Karpas-422 (cell line): ENCODE data around the gene PFAS. TPM values are rescaled to one million over a fixed set of nuclear protein-coding genes. Genes with fewer than 3 reads are reported as not detected.
A peak's percentile ranks its signal among the peaks of the same experiment; 100 is the strongest.

Experiments
- DNase-seq: peaks from one replicate; pipeline ENCODE4 v3.0.0-alpha.2; 2015
- H2AFZ ChIP-seq: fragments of 200-600 bp; sonication (generic); 2 replicates; pipeline ENCODE4 v1.6.1; 2014; ENCODE audit warnings: antibody characterized with exemption, low read length, mixed read lengths
- H3K27ac ChIP-seq: fragments of 200-600 bp; sonication (generic); 2 replicates; pipeline ENCODE4 v1.5.1; 2014; ENCODE audit warnings: mild to moderate bottlenecking, low read length, moderate library complexity
- H3K27me3 ChIP-seq: fragments of 200-600 bp; sonication (generic); 2 replicates; pipeline ENCODE4 v1.6.1; 2014; ENCODE audit warnings: low read length, mixed read lengths
- H3K36me3 ChIP-seq: fragments of 200-600 bp; sonication (generic); 2 replicates; pipeline ENCODE4 v1.6.1; 2014; ENCODE audit warnings: low read length, mixed read lengths; ENCODE audit not compliant: insufficient read depth
- H3K4me1 ChIP-seq: fragments of 200-600 bp; sonication (generic); 2 replicates; pipeline ENCODE4 v1.6.1; 2014; ENCODE audit warnings: mild to moderate bottlenecking, low read length, mixed read lengths
- H3K4me2 ChIP-seq: fragments of 200-600 bp; sonication (generic); 2 replicates; pipeline ENCODE4 v1.6.1; 2014; ENCODE audit warnings: low read length, low read depth, mild to moderate bottlenecking; ENCODE audit not compliant: poor library complexity, severe bottlenecking
- H3K4me3 ChIP-seq: fragments of 200-600 bp; sonication (generic); 2 replicates; pipeline ENCODE4 v1.5.1; 2014; ENCODE audit warnings: mild to moderate bottlenecking, antibody characterized with exemption, low read length, mixed read lengths
- H3K79me2 ChIP-seq: fragments of 200-600 bp; sonication (generic); 2 replicates; pipeline ENCODE4 v1.6.1; 2014; ENCODE audit warnings: mild to moderate bottlenecking, low read length, mixed read lengths
- H3K9ac ChIP-seq: fragments of 200-600 bp; sonication (generic); 2 replicates; pipeline ENCODE4 v1.6.0; 2014; ENCODE audit warnings: low read length
- H3K9me2 ChIP-seq: fragments of 200-600 bp; sonication (generic), shearing (Covaris generic); replicated peaks from 2 replicates; pipeline ENCODE4 v1.6.0; 2014; ENCODE audit warnings: mild to moderate bottlenecking, low read length, moderate library complexity; ENCODE audit not compliant: insufficient read depth
- H3K9me3 ChIP-seq: fragments of 300-700, 200-600 bp; sonication (generic); 2 replicates; pipeline ENCODE4 v1.6.1; 2014; ENCODE audit warnings: low read length, mixed read lengths
- H4K20me1 ChIP-seq: fragments of 200-600 bp; sonication (generic); 2 replicates; pipeline ENCODE4 v1.6.1; 2014; ENCODE audit warnings: mild to moderate bottlenecking, antibody characterized with exemption, low read length, low read depth; ENCODE audit not compliant: insufficient read depth
- total RNA-seq: library from RNA; depleted of rRNA; stranded (reverse); fragments of >200 nt; shearing (Covaris generic); gene quantifications from 2 replicates; pipeline ENCODE4 v1.2.3, GENCODE V29; 2014; ENCODE audit warnings: low replicate concordance

The PFAS gene
- total RNA-seq, 1 experiment from 2014 or later = 39.9 TPM

GRCh38 chr17:8294814-8295316 lies 45.8 kb downstream of the PFAS start:
- H3K79me2 ChIP-seq = peaks cover 11% of the 10 kb centered on the region
- peak overlapping the region; percentile 88 for H3K4me3 ChIP-seq
- H3K9ac ChIP-seq = peak overlapping the region; percentile 83
- no peaks in the 10 kb centered on the region for H3K9me2 ChIP-seq
- no peaks in the 10 kb centered on the region for H3K9me3 ChIP-seq
- no peak for DNase-seq
- H3K4me1 ChIP-seq = peaks cover 28% of the 10 kb centered on the region
- peak overlapping the region; percentile 68 for H2AFZ ChIP-seq
- H3K36me3 ChIP-seq = no peaks in the 10 kb centered on the region
- no peaks in the 10 kb centered on the region for H3K27me3 ChIP-seq
- H3K27ac ChIP-seq = peak overlapping the region; percentile 50; the same call in 1 of the 2 replicates
- H3K4me2 ChIP-seq = peak overlapping the region; percentile 89
- no peaks in the 10 kb centered on the region for H4K20me1 ChIP-seq

- Histone ChIP-seq H3K4me3 (no peak overlapping the region), H3K79me2 (no peaks in the 10 kb centered on the region), H3K9me3 (no peaks in the 10 kb centered on the region), H2AFZ (peak overlapping the region; percentile 31; the same call in 1 of the 2 replicates), H3K9me2 (no peaks in the 10 kb centered on the region), H3K27ac (no peak overlapping the region), H3K4me1 (peaks cover 2% of the 10 kb centered on the region; the same call in 1 of the 2 replicates), H3K27me3 (no peaks in the 10 kb centered on the region), H3K4me2 (peak overlapping the region; percentile 15), H3K36me3 (no peaks in the 10 kb centered on the region), H3K9ac (no peak overlapping the region), H4K20me1 (no peaks in the 10 kb centered on the region)
- no peak for DNase-seq
Observed at GRCh38 chr17:8300226-8300625, 51.1 kb downstream of the PFAS start.

GRCh38 chr17:8300627-8301242 lies 51.6 kb downstream of the PFAS start:
- Histone ChIP-seq H3K4me2 (peak overlapping the region; percentile 15), H3K79me2 (no peaks in the 10 kb centered on the region), H2AFZ (peak overlapping the region; percentile 31; the same call in 1 of the 2 replicates)

GRCh38 chr17:8310601-8311123 lies 61.6 kb downstream of the PFAS start:
- Histone ChIP-seq H3K9ac (no peak overlapping the region), H4K20me1 (no peaks in the 10 kb centered on the region), H3K9me3 (no peaks in the 10 kb centered on the region), H3K4me1 (no peaks in the 10 kb centered on the region), H2AFZ (no peak overlapping the region), H3K4me3 (no peak overlapping the region), H3K27ac (no peak overlapping the region), H3K4me2 (no peak overlapping the region), H3K36me3 (no peaks in the 10 kb centered on the region), H3K9me2 (no peaks in the 10 kb centered on the region), H3K27me3 (no peaks in the 10 kb centered on the region), H3K79me2 (no peaks in the 10 kb centered on the region)
- DNase-seq = no peak

More at GRCh38 chr17:8300627-8301242, 51.6 kb downstream of the PFAS start:
- Histone ChIP-seq H3K9me3 (no peaks in the 10 kb centered on the region), H3K36me3 (no peaks in the 10 kb centered on the region), H3K9ac (no peak overlapping the region), H3K4me3 (no peak overlapping the region), H3K27me3 (no peaks in the 10 kb centered on the region), H3K27ac (no peak overlapping the region), H3K9me2 (no peaks in the 10 kb centered on the region), H4K20me1 (no peaks in the 10 kb centered on the region), H3K4me1 (peaks cover 2% of the 10 kb centered on the region; the same call in 1 of the 2 replicates)
- peak; percentile 93 for DNase-seq

- Histone ChIP-seq H3K27ac (no peak overlapping the region), H3K4me2 (no peak overlapping the region), H3K9me2 (no peaks in the 10 kb centered on the region), H4K20me1 (no peaks in the 10 kb centered on the region), H3K79me2 (no peaks in the 10 kb centered on the region), H3K27me3 (no peaks in the 10 kb centered on the region), H3K9me3 (no peaks in the 10 kb centered on the region), H3K9ac (no peak overlapping the region), H2AFZ (no peak overlapping the region), H3K36me3 (no peaks in the 10 kb centered on the region), H3K4me1 (no peaks in the 10 kb centered on the region), H3K4me3 (no peak overlapping the region)
- DNase-seq = no peak
Observed at GRCh38 chr17:8311131-8311790, 62.2 kb downstream of the PFAS start.

GRCh38 chr17:8312251-8312650 lies 63.2 kb downstream of the PFAS start:
- DNase-seq = no peak
- no peaks in the 10 kb centered on the region for H3K4me1 ChIP-seq
- no peaks in the 10 kb centered on the region for H3K79me2 ChIP-seq
- H3K9me2 ChIP-seq = no peaks in the 10 kb centered on the region
- H3K4me2 ChIP-seq = no peak overlapping the region
- no peak overlapping the region for H2AFZ ChIP-seq
- no peaks in the 10 kb centered on the region for H4K20me1 ChIP-seq
- no peak overlapping the region for H3K4me3 ChIP-seq
- no peaks in the 10 kb centered on the region for H3K27me3 ChIP-seq
- no peaks in the 10 kb centered on the region for H3K9me3 ChIP-seq
- no peaks in the 10 kb centered on the region for H3K36me3 ChIP-seq
- no peak overlapping the region for H3K9ac ChIP-seq
- no peak overlapping the region for H3K27ac ChIP-seq

- no peak for DNase-seq
- no peak overlapping the region for H3K27ac ChIP-seq
- H3K9me3 ChIP-seq = no peaks in the 10 kb centered on the region
- H3K36me3 ChIP-seq = no peaks in the 10 kb centered on the region
- H3K9ac ChIP-seq = no peak overlapping the region
- no peak overlapping the region for H3K4me3 ChIP-seq
- no peaks in the 10 kb centered on the region for H3K27me3 ChIP-seq
- H2AFZ ChIP-seq = no peak overlapping the region
- no peaks in the 10 kb centered on the region for H4K20me1 ChIP-seq
- no peak overlapping the region for H3K4me2 ChIP-seq
- no peaks in the 10 kb centered on the region for H3K9me2 ChIP-seq
- H3K4me1 ChIP-seq = no peaks in the 10 kb centered on the region
- H3K79me2 ChIP-seq = no peaks in the 10 kb centered on the region
Observed at GRCh38 chr17:8312726-8313600, 63.9 kb downstream of the PFAS start.
